Mucosa of stomach (tissue), 1 donor: Measurements from ENCODE around the gene RFPL4AL1.
"Not testable (repeated sequence)": the region's sequence is repeated elsewhere in the genome, so short reads cannot be mapped to it uniquely, and the experiment has no call there.

Source experiments
- H3K27me3 ChIP-seq: one replicate; pipeline ENCODE4 v1.7.0; 2013; ENCODE audit warnings: mild to moderate bottlenecking, low read length; ENCODE audit not compliant: control insufficient read depth, insufficient read depth
- H3K36me3 ChIP-seq: one replicate; pipeline ENCODE4 v1.7.0; 2013; ENCODE audit warnings: low read length; ENCODE audit not compliant: control insufficient read depth, insufficient read depth
- H3K4me1 ChIP-seq: one replicate; pipeline ENCODE4 v1.7.0; 2013; ENCODE audit warnings: mild to moderate bottlenecking, low read length; ENCODE audit not compliant: control insufficient read depth, insufficient read depth
- H3K4me3 ChIP-seq: one replicate; pipeline ENCODE4 v1.7.0; 2013; ENCODE audit warnings: low read length
- H3K9ac ChIP-seq: one replicate; pipeline ENCODE4 v1.7.0; 2013; ENCODE audit warnings: mild to moderate bottlenecking, low read length, moderate library complexity
- H3K9me3 ChIP-seq: one replicate; pipeline ENCODE4 v1.7.0; 2013; ENCODE audit warnings: mild to moderate bottlenecking, low read length, moderate library complexity; ENCODE audit not compliant: control insufficient read depth
- donor health status: Pancreatic carcinoma.

Gene RFPL4AL1

GRCh38 chr19:55768818-55769217 is at the start of gene RFPL4AL1:
RFPL4AL1 (plus strand) TSS chr19:55769118; CDS start chr19:55771805, 2,687 bp downstream.
- not testable (repeated sequence) for H3K4me1 ChIP-seq, H3K36me3 ChIP-seq, H3K9me3 ChIP-seq, H3K9ac ChIP-seq, H3K27me3 ChIP-seq, H3K4me3 ChIP-seq

DNA sequence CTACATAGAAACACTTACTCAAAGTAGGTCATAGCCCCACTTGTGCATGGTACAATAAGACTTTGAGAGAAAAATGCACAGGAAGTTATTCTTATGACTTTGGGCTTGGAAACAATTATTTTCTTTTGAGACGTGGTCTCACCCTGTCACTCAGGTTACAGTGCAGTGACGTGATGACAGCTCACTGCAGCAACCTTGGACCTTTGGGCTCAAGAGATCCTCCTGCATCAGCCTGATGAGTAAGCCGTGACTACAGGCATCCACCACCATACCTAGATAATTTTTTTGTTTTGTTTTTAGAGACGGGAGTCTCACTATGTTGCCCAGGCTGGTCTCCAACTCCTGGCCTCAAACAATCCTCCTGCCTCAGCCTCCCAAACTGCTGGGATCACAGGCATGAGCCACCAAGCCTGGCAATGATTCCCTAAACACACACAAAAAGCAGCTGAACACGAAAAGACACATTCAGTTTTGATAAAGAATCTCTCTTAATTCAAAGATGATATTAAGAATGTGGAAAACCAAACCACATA is 48.6 kb upstream of the RFPL4AL1 start:
- H3K4me3 ChIP-seq: no peak overlapping the region
- no peaks in the 10 kb centered on the region for H3K9me3 ChIP-seq
- H3K27me3 ChIP-seq: no peaks in the 10 kb centered on the region

DNA sequence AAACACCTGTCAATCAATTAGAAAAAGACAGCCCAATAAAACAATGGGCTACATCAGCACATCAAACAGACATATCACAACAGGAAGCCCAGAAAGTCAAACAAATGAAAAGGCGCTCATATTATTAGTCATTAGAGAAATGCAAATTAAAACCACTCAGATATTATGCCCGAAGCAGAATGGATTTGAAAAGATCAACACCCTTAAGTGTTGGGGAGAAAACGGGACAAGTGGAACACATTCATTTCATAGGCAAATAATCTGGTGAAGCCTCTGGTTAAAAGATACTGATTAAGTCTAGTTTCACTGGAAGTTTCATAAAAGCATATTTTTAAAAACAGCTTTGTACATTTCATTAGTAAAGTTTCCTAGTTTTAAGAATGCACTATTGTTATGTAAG is 48.1 kb upstream of the RFPL4AL1 start:
- no peaks in the 10 kb centered on the region for H3K36me3 ChIP-seq
- no peaks in the 10 kb centered on the region for H3K27me3 ChIP-seq
- no peak overlapping the region for H3K9ac ChIP-seq

More for the DNA sequence above, 48.6 kb upstream of the RFPL4AL1 start:
- Histone ChIP-seq H3K9ac (no peak overlapping the region), H3K4me1 (no peaks in the 10 kb centered on the region), H3K36me3 (no peaks in the 10 kb centered on the region)

DNA sequence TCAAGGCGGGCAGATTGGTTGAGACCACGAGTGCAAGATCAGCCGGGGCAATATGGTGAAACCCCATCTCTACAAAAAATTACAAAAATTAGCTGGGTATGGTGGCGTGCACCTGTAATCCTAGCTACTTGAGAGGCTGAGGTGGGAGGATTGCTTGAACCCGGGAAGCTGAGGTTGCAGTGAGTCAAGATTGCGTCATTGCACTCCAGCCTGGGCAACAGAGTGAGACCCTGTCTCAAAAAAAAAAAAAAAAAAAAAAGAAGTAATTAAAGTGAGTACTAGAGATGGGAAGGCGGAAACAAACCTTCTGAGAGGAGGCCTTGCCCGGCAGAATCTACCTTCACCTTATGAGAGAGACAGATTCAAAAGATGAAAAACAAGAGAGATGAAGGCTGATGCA is 45.4 kb upstream of the RFPL4AL1 start:
- no peaks in the 10 kb centered on the region for H3K27me3 ChIP-seq
- H3K36me3 ChIP-seq: no peaks in the 10 kb centered on the region
- H3K9ac ChIP-seq: no peak overlapping the region
- H3K4me3 ChIP-seq: no peak overlapping the region
- no peaks in the 10 kb centered on the region for H3K9me3 ChIP-seq
- no peaks in the 10 kb centered on the region for H3K4me1 ChIP-seq

More for the DNA sequence above, 48.1 kb upstream of the RFPL4AL1 start:
- Histone ChIP-seq H3K9me3 (no peaks in the 10 kb centered on the region), H3K4me3 (no peak overlapping the region), H3K4me1 (no peaks in the 10 kb centered on the region)

GRCh38 chr19:55730378-55730777 is 38.5 kb upstream of the RFPL4AL1 start:
- H3K36me3 ChIP-seq, H3K4me3 ChIP-seq, H3K9ac ChIP-seq, H3K9me3 ChIP-seq, H3K27me3 ChIP-seq, H3K4me1 ChIP-seq: not testable (repeated sequence)

DNA sequence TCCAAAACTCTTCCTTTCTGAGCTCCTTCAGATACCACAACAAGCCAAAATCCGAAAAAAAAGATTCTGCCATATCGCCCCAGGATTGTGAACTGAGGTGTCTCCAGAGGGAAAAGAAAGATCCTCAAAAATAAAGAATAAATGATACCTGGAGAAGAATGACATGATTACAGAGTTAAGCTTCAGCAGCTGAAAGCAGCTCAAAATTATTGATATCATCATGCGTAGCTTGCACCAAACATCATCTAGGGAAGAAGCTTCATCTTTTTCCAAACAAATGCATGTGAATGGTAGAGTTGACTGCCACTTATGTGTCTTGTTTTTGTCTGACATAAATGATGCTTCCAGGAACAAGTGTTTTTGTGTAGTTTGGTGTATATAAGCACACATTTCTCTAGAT is 30.6 kb upstream of the RFPL4AL1 start, which contains the start of gene NLRP9:
NLRP9 (minus strand) TSS at position 101 of the 400 bp plus-strand sequence; CDS start at position 73, 28 bp downstream.
- Histone ChIP-seq H3K27me3 (no peaks in the 10 kb centered on the region), H3K4me3 (no peak within 1 kb of the TSS), H3K9me3 (no peaks in the 10 kb centered on the region), H3K4me1 (no peaks in the 10 kb centered on the region), H3K9ac (no peak within 1 kb of the TSS), H3K36me3 (no peaks in the 10 kb centered on the region)

GRCh38 chr19:55750715-55751114 is 18.2 kb upstream of the RFPL4AL1 start:
- Histone ChIP-seq H3K9me3 (no peaks in the 10 kb centered on the region), H3K4me3 (no peak overlapping the region), H3K27me3 (no peaks in the 10 kb centered on the region), H3K9ac (no peak overlapping the region), H3K4me1 (no peaks in the 10 kb centered on the region), H3K36me3 (no peaks in the 10 kb centered on the region)

- Histone ChIP-seq H3K27me3 (no peaks in the 10 kb centered on the region), H3K9ac (no peak overlapping the region), H3K4me3 (no peak overlapping the region), H3K9me3 (no peaks in the 10 kb centered on the region), H3K4me1 (no peaks in the 10 kb centered on the region), H3K36me3 (no peaks in the 10 kb centered on the region)
These were observed 15.5 kb upstream of the RFPL4AL1 start for GRCh38 chr19:55753401-55753800.

DNA sequence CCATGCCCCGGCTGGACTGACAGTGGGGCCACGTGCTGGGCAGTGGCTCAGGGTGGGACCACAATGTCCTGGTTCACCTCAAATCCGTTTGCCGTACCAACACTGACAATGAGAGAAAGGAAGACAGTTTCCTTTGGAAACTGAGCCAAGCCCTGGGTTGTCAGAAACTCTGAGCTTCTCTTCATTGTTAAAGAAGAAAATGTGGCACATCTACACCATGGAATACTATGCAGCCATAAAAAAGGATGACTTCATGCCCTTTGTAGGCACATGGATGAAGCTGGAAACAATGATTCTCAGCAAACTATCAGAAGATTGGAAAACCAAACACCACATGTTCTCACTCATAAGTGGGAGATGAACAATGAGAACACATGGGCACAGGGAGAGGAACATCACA is 12.1 kb upstream of the RFPL4AL1 start:
- not testable (repeated sequence) for H3K36me3 ChIP-seq, H3K9ac ChIP-seq

GRCh38 chr19:55758797-55759196 is 10.1 kb upstream of the RFPL4AL1 start, which contains the start of gene RFPL4A:
RFPL4A (plus strand) TSS chr19:55759097; CDS start chr19:55761801, 2,704 bp downstream.
- H3K9me3 ChIP-seq, H3K36me3 ChIP-seq, H3K9ac ChIP-seq, H3K4me1 ChIP-seq, H3K4me3 ChIP-seq, H3K27me3 ChIP-seq: not testable (repeated sequence)

More for the DNA sequence above, 12.1 kb upstream of the RFPL4AL1 start:
- not testable (repeated sequence) for H3K4me1 ChIP-seq, H3K27me3 ChIP-seq, H3K9me3 ChIP-seq, H3K4me3 ChIP-seq

DNA sequence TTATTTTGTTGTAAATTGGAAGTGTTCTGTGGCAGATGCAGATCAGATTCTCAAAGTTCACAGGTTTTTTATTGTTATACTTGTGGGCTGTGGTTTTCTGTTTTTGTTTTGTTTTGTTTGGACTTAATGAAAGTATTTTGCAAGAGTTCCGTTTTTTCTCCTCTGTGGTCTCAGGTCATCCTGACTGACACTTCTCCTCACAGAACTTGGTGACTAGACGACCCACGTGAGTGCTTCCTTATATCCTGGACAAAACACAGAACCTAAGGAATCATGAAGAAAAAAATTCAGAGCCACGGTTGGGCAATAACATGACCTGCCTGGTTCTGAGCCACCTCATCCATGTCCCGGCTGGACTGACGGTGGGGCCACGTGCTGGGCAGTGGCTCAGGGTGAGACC is 2.5 kb upstream of the RFPL4AL1 start:
- H3K27me3 ChIP-seq: no peaks in the 10 kb centered on the region
- H3K4me3 ChIP-seq: no peak overlapping the region
- no peaks in the 10 kb centered on the region for H3K4me1 ChIP-seq
- no peaks in the 10 kb centered on the region for H3K36me3 ChIP-seq
- H3K9ac ChIP-seq: no peak overlapping the region
- H3K9me3 ChIP-seq: no peaks in the 10 kb centered on the region

DNA sequence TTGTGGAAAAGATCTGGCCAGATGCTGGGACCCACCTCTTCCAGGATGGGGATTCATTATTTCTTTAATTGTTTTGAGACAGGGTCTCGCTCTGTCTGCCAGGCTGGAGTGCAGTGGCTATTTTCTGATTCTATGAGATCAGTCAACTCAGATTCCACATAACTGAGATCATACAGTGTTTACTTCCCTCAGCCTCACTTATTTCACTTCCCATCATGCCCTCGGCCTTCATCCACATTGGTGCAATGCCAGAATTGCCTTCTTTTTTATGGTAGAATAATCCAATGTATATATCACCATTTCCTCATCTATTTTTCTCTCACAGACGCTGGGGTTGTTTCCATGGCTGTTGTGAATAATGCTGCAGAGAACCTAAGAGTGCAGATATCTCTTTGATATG is 714 bp downstream of the RFPL4AL1 start:
- not testable (repeated sequence) for H3K27me3 ChIP-seq, H3K4me3 ChIP-seq, H3K9me3 ChIP-seq, H3K4me1 ChIP-seq, H3K9ac ChIP-seq, H3K36me3 ChIP-seq

- no peak overlapping the region for H3K4me3 ChIP-seq
- no peaks in the 10 kb centered on the region for H3K9me3 ChIP-seq
- no peak overlapping the region for H3K9ac ChIP-seq
- H3K36me3 ChIP-seq: no peaks in the 10 kb centered on the region
- H3K27me3 ChIP-seq: no peaks in the 10 kb centered on the region
- H3K4me1 ChIP-seq: no peaks in the 10 kb centered on the region
These were observed 8.6 kb downstream of the RFPL4AL1 start for GRCh38 chr19:55777528-55777927.
